Measurements from ENCODE around the gene RAB1B. TPM values are rescaled to one million over a fixed set of nuclear protein-coding genes. Genes with fewer than 3 reads are reported as not detected.

RAB1B gene
- total RNA-seq, 1 donor from 2014 or later: 28.9 TPM

DNA sequence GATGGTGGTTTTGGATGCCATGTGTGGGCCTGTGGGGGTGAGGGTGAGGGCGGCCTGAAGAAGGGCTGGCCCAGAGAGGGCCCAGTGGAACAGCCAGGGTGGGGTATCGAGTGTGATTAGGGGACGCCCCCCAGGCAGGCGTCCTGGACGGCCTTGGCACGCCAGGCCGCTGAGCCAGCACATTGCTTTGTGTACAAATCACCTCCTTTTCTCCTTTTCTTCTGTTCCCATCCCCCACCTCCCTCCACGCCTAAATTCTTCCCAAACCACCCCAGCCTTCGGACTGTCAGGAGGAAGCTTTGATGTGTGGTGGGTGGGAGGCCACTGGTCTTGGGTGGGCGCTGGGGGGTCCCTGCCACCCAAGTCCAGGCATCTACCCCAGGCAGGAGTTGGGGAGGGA lies 56.2 kb downstream of the RAB1B start:
- no peak for DNase-seq

DNA sequence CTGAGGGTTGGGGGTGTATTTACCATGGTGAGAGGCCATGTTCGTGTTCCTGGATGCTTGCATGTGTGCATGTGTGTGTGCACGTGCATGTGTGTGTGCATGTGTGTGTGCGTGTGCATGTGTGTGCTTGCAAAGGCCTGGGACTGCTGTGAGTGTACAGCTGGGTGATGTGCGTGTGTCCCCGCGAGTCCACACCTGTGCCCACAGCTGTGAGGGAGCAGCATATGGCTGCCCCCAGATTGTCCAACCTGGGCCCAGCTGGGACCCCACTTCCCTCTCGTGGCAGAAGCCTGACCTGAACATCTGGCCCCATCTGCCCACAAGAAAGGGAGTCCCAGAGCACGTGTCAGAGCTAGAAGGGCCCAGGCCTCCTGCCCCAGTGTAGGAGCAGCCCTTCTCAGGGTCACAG lies 56.8 kb downstream of the RAB1B start:
- DNase-seq: no peak

GRCh38 chr11:66326261-66327111 lies 58.0 kb downstream of the RAB1B start:
- no peak for DNase-seq

Other genes starting within 250 kb of the RAB1B start
- not detected for gene CATSPER1, start 242.2 kb upstream of the RAB1B start, total RNA-seq
- gene GAL3ST3, start 219.5 kb upstream of the RAB1B start, total RNA-seq: 14.0 TPM
- gene SF3B2, start 216.3 kb upstream of the RAB1B start, total RNA-seq: 88.6 TPM
- 34.5 TPM for gene PACS1, start 198.4 kb upstream of the RAB1B start, total RNA-seq
- 31.5 TPM for gene KLC2, start 10.9 kb upstream of the RAB1B start, total RNA-seq
- 33.1 TPM for gene CNIH2, start 9.5 kb downstream of the RAB1B start, total RNA-seq
- 32.4 TPM for gene YIF1A, start 20.5 kb downstream of the RAB1B start, total RNA-seq
- gene TMEM151A, start 23.3 kb downstream of the RAB1B start, total RNA-seq: 6.4 TPM
- 1.1 TPM for gene CD248, start 48.4 kb downstream of the RAB1B start, total RNA-seq
- 0.47 TPM for gene RIN1, start 67.8 kb downstream of the RAB1B start, total RNA-seq
- gene BRMS1, start 76.5 kb downstream of the RAB1B start, total RNA-seq: 17.6 TPM
- gene B4GAT1, start 79.0 kb downstream of the RAB1B start, total RNA-seq: 63.2 TPM
- gene SLC29A2, start 103.1 kb downstream of the RAB1B start, total RNA-seq: 1.4 TPM
- 0.16 TPM for gene NPAS4, start 152.4 kb downstream of the RAB1B start, total RNA-seq
- 13.9 TPM for gene MRPL11, start 170.2 kb downstream of the RAB1B start, total RNA-seq
- 19.5 TPM for gene PELI3, start 198.3 kb downstream of the RAB1B start, total RNA-seq
- gene DPP3, start 211.8 kb downstream of the RAB1B start, total RNA-seq: 35.2 TPM
- gene BBS1, start 242.0 kb downstream of the RAB1B start, total RNA-seq: 43.2 TPM